Breast epithelium (tissue), 3 donors: ENCODE results near the gene ST7.

ENCODE experiments used
- CTCF ChIP-seq, 3 donors: fragments of 450-650 bp; IDR thresholded peaks; one replicate each; pipeline ENCODE4 v1.5.1; 2016 to 2017; ENCODE audit warnings: antibody characterized with exemption in 3 of 3, mild to moderate bottlenecking in 3 of 3, moderate library complexity in 3 of 3
- POLR2A ChIP-seq: fragments of 450-650 bp; IDR thresholded peaks from one replicate; pipeline ENCODE4 v1.6.1; 2016; ENCODE audit warnings: antibody characterized with exemption, mild to moderate bottlenecking, moderate library complexity

GRCh38 chr7:117041007-117041406 lies 87.7 kb downstream of the ST7 start:
- TF ChIP-seq POLR2A = no peak
- no peak for TF ChIP-seq CTCF (IDR thresholded peaks at IDR 0.05)
